ENCODE data around the gene DNM3. TPM values are rescaled to one million over a fixed set of nuclear protein-coding genes. Genes with fewer than 3 reads are reported as not detected.

The DNM3 gene
- total RNA-seq, 1 donor from 2014 or later, result 9.6 TPM

GRCh38 chr1:172390683-172391551 lies 549.6 kb downstream of the DNM3 start:
- TF ChIP-seq CTCF (IDR thresholded peaks at IDR 0.05), result no peak
- Histone ChIP-seq H3K4me3 (peak overlapping the region; percentile 31 to 47), H3K36me3 (no peaks in the 10 kb centered on the region), H3K27ac (peak overlapping the region; percentile 65 to 77), H3K27me3 (no peaks in the 10 kb centered on the region), H3K9me3 (no peaks in the 10 kb centered on the region), H3K4me1 (peaks cover 0 to 10% of the 10 kb centered on the region in 2 donors)
- intact Hi-C loops (cut with DNase I), result no loop called here
- DNase-seq (ENCODE audit: low spot score in 2 of 2), result no peak

GRCh38 chr1:172391976-172392375 lies 550.7 kb downstream of the DNM3 start:
- Histone ChIP-seq H3K27me3 (no peaks in the 10 kb centered on the region), H3K36me3 (no peaks in the 10 kb centered on the region), H3K27ac (no peak overlapping the region), H3K9me3 (no peaks in the 10 kb centered on the region), H3K4me1 (peaks cover 0 to 10% of the 10 kb centered on the region in 2 donors), H3K4me3 (no peak overlapping the region)
- no peak for TF ChIP-seq CTCF (IDR thresholded peaks at IDR 0.05)
- intact Hi-C loops (cut with DNase I), result no loop called here
- DNase-seq (ENCODE audit: low spot score in 2 of 2), result no peak

GRCh38 chr1:172393354-172393753 lies 552.1 kb downstream of the DNM3 start:
- Histone ChIP-seq H3K36me3 (no peaks in the 10 kb centered on the region), H3K27me3 (no peaks in the 10 kb centered on the region), H3K4me3 (no peak overlapping the region), H3K9me3 (no peaks in the 10 kb centered on the region), H3K27ac (peak overlapping the region; percentile 50 to 54), H3K4me1 (peaks cover 0 to 20% of the 10 kb centered on the region in 2 donors)
- no peak for TF ChIP-seq CTCF (IDR thresholded peaks at IDR 0.05)
- intact Hi-C loops (cut with DNase I), result no loop called here
- no peak for DNase-seq (ENCODE audit: low spot score in 2 of 2)

GRCh38 chr1:172394141-172394751 lies 552.9 kb downstream of the DNM3 start:
- H3K27me3 ChIP-seq, result no peaks in the 10 kb centered on the region
- no peak for DNase-seq (ENCODE audit: low spot score in 2 of 2)
- intact Hi-C loops (cut with DNase I), result no loop called here

GRCh38 chr1:172394811-172395210 lies 553.5 kb downstream of the DNM3 start:
- no peaks in the 10 kb centered on the region for H3K9me3 ChIP-seq
- intact Hi-C loops (cut with DNase I), result loop anchor here (5.0 kb wide), 3 partner anchors 128 to 143 kb away; partner anchors contain the start of gene SUCO
- DNase-seq (ENCODE audit: low spot score in 2 of 2), result no peak
- no peak for TF ChIP-seq CTCF (IDR thresholded peaks at IDR 0.05)
- peak overlapping the region in 1 of 2 donors; percentile 30 for H3K4me3 ChIP-seq
- no peaks in the 10 kb centered on the region for H3K36me3 ChIP-seq
- no peaks in the 10 kb centered on the region for H3K27me3 ChIP-seq
- peak overlapping the region; percentile 50 to 54 for H3K27ac ChIP-seq
- H3K4me1 ChIP-seq, result peaks cover 0 to 29% of the 10 kb centered on the region in 2 donors

More at GRCh38 chr1:172394141-172394751, 552.9 kb downstream of the DNM3 start:
- H3K4me1 ChIP-seq, result peaks cover 0 to 28% of the 10 kb centered on the region in 2 donors
- H3K4me3 ChIP-seq, result peak overlapping the region in 1 of 2 donors; percentile 30
- peak overlapping the region; percentile 50 to 54 for H3K27ac ChIP-seq
- no peak for TF ChIP-seq CTCF (IDR thresholded peaks at IDR 0.05)
- no peaks in the 10 kb centered on the region for H3K9me3 ChIP-seq
- H3K36me3 ChIP-seq, result no peaks in the 10 kb centered on the region

Measured in ascending aorta (tissue), 2 donors.